Measurements from ENCODE around the gene SMPD2. TPM values are rescaled to one million over a fixed set of nuclear protein-coding genes. Genes with fewer than 3 reads are reported as not detected.

Gene SMPD2
- total RNA-seq, 1 experiment from 2014 or later, result 14.7 TPM

GRCh38 chr6:109441069-109441816 lies 719 bp downstream of the SMPD2 start:
- H3K9me2 ChIP-seq (ENCODE audit: insufficient read depth), result no peaks in the 10 kb centered on the region
- H2AFZ ChIP-seq (ENCODE audit: low read depth, low read length, poor library complexity, severe bottlenecking), result no peak overlapping the region
- H3K27me3 ChIP-seq (ENCODE audit: insufficient read depth, low read length), result no peaks in the 10 kb centered on the region
- ChIA-PET CTCF (interaction anchor here (1.6 to 2.2 kb wide), 3 partner anchors 12 to 254 kb away, joined by 3 to 13 read pairs (median 4); no protein-coding TSS in a partner anchor), POLR2A (interaction anchor here (1.0 to 1.6 kb wide), 2 partner anchors 12 to 14 kb away, joined by 5 read pairs; partner anchors contain the start of gene MICAL1), RAD21 (ENCODE audit: low non-redundant PET in 1 of 2, low total read pairs in 2 of 2, uncharacterized antibody in 2 of 2, unreplicated experiment in 2 of 2) (no interaction called here)
- H3K36me3 ChIP-seq (ENCODE audit: control insufficient read depth in 1 of 2, insufficient read depth in 2 of 2, low read length in 2 of 2), result peaks cover 0 to 6% of the 10 kb centered on the region in 2 experiments; a peak in 2 of 4 replicates
- peak overlapping the region; percentile 87 for H3K4me2 ChIP-seq (ENCODE audit: low read length)
- H3K4me3 ChIP-seq (replicated peaks in 1 of 2; ENCODE audit: low read depth in 1 of 2, low read length in 2 of 2), result peak overlapping the region; percentile 87 to 90
- H4K20me1 ChIP-seq (ENCODE audit: insufficient read depth), result no peaks in the 10 kb centered on the region
- intact Hi-C loops (cut with micrococcal nuclease), result loop anchor here (5.0 kb wide), 1 partner anchor 254 kb away; no protein-coding TSS in a partner anchor
- peaks cover 9 to 21% of the 10 kb centered on the region in 2 experiments for H3K4me1 ChIP-seq (ENCODE audit: control insufficient read depth in 1 of 2, insufficient read depth in 2 of 2, low read length in 2 of 2)
- DNase-seq (ENCODE audit: low read depth, low spot score) (no peak), ATAC-seq (peak; percentile 62)
- peak overlapping the region; percentile 80 for H3K27ac ChIP-seq (ENCODE audit: low read depth, low read length)
- TF ChIP-seq, protein P1, sequence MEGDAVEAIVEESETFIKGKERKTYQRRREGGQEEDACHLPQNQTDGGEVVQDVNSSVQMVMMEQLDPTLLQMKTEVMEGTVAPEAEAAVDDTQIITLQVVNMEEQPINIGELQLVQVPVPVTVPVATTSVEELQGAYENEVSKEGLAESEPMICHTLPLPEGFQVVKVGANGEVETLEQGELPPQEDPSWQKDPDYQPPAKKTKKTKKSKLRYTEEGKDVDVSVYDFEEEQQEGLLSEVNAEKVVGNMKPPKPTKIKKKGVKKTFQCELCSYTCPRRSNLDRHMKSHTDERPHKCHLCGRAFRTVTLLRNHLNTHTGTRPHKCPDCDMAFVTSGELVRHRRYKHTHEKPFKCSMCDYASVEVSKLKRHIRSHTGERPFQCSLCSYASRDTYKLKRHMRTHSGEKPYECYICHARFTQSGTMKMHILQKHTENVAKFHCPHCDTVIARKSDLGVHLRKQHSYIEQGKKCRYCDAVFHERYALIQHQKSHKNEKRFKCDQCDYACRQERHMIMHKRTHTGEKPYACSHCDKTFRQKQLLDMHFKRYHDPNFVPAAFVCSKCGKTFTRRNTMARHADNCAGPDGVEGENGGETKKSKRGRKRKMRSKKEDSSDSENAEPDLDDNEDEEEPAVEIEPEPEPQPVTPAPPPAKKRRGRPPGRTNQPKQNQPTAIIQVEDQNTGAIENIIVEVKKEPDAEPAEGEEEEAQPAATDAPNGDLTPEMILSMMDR (IDR thresholded peaks at IDR 0.05 in 2 of 3, conservative IDR thresholded peaks at IDR 0.05 in 1 of 3; ENCODE audit: borderline replicate concordance in 1 of 3, insufficient read depth in 1 of 3, low read depth in 2 of 3, low read length in 2 of 3), result peak in 2 of 3 experiments; percentile 27 to 30; a peak in 3 of 6 replicates
- TF ChIP-seq SIN3A (IDR thresholded peaks at IDR 0.05; ENCODE audit: low read depth) (no peak), SP1 (IDR thresholded peaks at IDR 0.05; ENCODE audit: low read depth) (no peak)
- peaks cover 14% of the 10 kb centered on the region for H3K79me2 ChIP-seq (ENCODE audit: insufficient read depth, low read length)
- H3K9ac ChIP-seq (ENCODE audit: low read length), result peak overlapping the region; percentile 97
- H3K9me3 ChIP-seq (ENCODE audit: control insufficient read depth in 1 of 2, insufficient read depth in 1 of 2, low read depth in 1 of 2, low read length in 2 of 2), result no peaks in the 10 kb centered on the region
- BruUV-seq (replicated peaks), result no TSS peak

DNA sequence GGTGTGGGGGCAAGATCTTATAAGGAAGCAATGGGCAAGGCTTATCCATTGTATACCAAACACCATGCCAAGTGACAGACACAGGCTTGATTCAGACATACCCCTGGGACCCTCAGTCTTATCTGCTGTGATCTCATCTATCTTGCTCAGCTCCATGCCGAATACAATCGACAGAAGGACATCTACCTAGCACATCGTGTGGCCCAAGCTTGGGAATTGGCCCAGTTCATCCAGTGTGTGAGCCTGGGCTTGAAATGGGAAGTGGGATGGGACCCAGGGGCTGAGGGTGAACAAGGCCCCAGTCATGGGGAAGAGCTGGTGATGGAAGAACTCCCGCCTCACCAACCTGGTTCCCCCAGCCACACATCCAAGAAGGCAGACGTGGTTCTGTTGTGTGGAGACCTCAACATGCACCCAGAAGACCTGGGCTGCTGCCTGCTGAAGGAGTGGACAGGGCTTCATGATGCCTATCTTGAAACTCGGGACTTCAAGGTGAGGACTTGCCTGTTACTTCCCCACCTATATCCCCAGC lies 1.9 kb downstream of the SMPD2 start:
- H3K4me2 ChIP-seq (ENCODE audit: low read length), result peak overlapping the region; percentile 87; the same call in 1 of the 2 replicates
- TF ChIP-seq ATF3 (IDR thresholded peaks at IDR 0.05) (no peak), EZH2 (IDR thresholded peaks at IDR 0.05) (no peak), JUND (IDR thresholded peaks at IDR 0.05) (no peak)
- H2AFZ ChIP-seq (ENCODE audit: low read depth, low read length, poor library complexity, severe bottlenecking), result no peak overlapping the region
- BruUV-seq (replicated peaks), result no TSS peak
- H3K4me1 ChIP-seq (ENCODE audit: control insufficient read depth in 1 of 2, insufficient read depth in 2 of 2, low read length in 2 of 2), result peaks cover 9 to 21% of the 10 kb centered on the region in 2 experiments
- intact Hi-C loops (cut with micrococcal nuclease), result loop anchor here (5.0 kb wide), 1 partner anchor 255 kb away; no protein-coding TSS in a partner anchor
- H3K27ac ChIP-seq (ENCODE audit: low read depth, low read length), result no peak overlapping the region; the same call in 1 of the 2 replicates
- no peak for DNase-seq (ENCODE audit: low read depth, low spot score)
- RAD21 ChIA-PET (ENCODE audit: low non-redundant PET in 1 of 2, low total read pairs in 2 of 2, uncharacterized antibody in 2 of 2, unreplicated experiment in 2 of 2), result no interaction called here
- H3K9me2 ChIP-seq (ENCODE audit: insufficient read depth), result no peaks in the 10 kb centered on the region
- H3K9me3 ChIP-seq (ENCODE audit: control insufficient read depth in 1 of 2, insufficient read depth in 1 of 2, low read depth in 1 of 2, low read length in 2 of 2), result no peaks in the 10 kb centered on the region
- ATAC-seq, result no peak
- H3K27me3 ChIP-seq (ENCODE audit: insufficient read depth, low read length), result no peaks in the 10 kb centered on the region
- peaks cover 14% of the 10 kb centered on the region for H3K79me2 ChIP-seq (ENCODE audit: insufficient read depth, low read length)
- no peaks in the 10 kb centered on the region for H4K20me1 ChIP-seq (ENCODE audit: insufficient read depth)
- no peak overlapping the region for H3K9ac ChIP-seq (ENCODE audit: low read length)
- no peak overlapping the region for H3K4me3 ChIP-seq (replicated peaks in 1 of 2; ENCODE audit: low read depth in 1 of 2, low read length in 2 of 2)
- POLR2A ChIA-PET, result interaction anchor here (1.1 to 1.6 kb wide), 2 partner anchors 11 to 13 kb away, joined by 3 to 5 read pairs; partner anchors contain the start of gene MICAL1
- CTCF ChIA-PET, result interaction anchor here (2.2 kb wide), 1 partner anchor 255 kb away, joined by 13 read pairs; no protein-coding TSS in a partner anchor
- peaks cover 0 to 6% of the 10 kb centered on the region in 2 experiments; a peak in 2 of 4 replicates for H3K36me3 ChIP-seq (ENCODE audit: control insufficient read depth in 1 of 2, insufficient read depth in 2 of 2, low read length in 2 of 2)

Measured in HCT116 (cell line).